IPS-NIHi7 (cell line): ENCODE results near the gene ARFGEF3.
"Not testable (repeated sequence)": the region's sequence is repeated elsewhere in the genome, so short reads cannot be mapped to it uniquely, and the experiment has no call there.

ENCODE experiments used
- DNase-seq: peaks from one replicate; pipeline ENCODE4 v3.0.0; 2012; ENCODE audit warnings: mixed read lengths; ENCODE audit errors: extremely low spot score

Gene ARFGEF3

DNA sequence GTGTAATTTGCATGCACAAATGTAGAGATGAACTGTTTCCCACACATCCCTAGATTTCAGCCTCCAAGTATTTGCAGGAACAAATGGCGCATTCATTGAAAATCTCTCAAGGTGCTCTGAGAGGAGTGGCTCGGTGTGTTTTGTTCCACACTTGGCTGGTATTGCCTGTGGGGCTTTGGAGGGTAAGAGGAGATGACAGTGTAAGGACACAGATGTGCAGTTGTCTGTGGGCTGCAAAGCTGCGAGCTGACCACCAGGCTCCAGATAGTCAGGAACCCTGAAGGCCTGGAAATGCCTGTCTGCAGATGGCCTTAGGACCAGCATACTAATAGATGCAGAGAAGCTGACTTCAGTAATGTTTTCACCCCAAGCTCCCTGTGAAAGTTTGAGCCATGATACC lies 114.2 kb downstream of the ARFGEF3 start:
- peak; percentile 28 for DNase-seq

GRCh38 chr6:138277835-138278234 lies 116.1 kb downstream of the ARFGEF3 start:
- no peak for DNase-seq

GRCh38 chr6:138278326-138278725 lies 116.6 kb downstream of the ARFGEF3 start:
- DNase-seq, result peak; percentile 67

- DNase-seq, result peak; percentile 45
Observed at GRCh38 chr6:138285800-138286199, 124.1 kb downstream of the ARFGEF3 start.

GRCh38 chr6:138286698-138287097 lies 125.0 kb downstream of the ARFGEF3 start:
- DNase-seq, result no peak

DNA sequence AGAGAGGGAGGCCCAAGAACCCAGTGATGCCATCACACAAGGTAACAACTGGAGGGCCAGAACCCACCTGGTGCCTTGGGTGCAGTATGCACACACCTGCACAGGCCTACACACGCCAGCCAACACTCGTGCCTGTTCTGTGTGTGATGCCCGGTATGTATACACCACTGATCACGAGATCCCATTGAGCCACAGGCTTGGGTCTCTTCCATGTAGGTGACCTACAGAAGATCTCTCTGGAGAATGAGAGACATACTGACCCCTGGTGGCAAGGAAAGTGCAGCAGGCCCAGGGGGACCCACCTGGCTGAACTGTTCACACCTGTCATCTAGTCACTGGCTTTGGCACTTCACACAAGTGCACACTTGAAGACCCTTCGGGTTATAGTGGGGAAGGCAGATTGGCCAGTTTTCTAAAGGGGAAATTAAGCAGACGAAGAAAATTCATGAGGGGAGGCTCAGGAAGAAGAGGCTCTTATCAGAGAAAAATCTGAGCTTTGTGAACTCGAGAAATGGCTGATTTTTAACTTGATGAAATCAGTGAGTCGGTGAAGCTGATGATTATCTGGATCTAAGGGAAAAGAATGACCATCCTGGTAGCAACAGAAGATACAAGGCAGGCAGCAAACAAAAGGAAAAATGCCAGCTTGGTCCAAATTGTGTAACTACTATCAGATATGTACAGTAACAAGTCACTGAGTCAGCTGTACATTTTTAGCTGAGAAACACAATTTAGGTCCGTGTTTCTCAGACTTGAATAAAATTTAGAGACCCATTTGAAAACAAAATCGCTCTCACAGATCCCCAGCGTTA lies 125.6 kb downstream of the ARFGEF3 start:
- peak; percentile 74 for DNase-seq

DNA sequence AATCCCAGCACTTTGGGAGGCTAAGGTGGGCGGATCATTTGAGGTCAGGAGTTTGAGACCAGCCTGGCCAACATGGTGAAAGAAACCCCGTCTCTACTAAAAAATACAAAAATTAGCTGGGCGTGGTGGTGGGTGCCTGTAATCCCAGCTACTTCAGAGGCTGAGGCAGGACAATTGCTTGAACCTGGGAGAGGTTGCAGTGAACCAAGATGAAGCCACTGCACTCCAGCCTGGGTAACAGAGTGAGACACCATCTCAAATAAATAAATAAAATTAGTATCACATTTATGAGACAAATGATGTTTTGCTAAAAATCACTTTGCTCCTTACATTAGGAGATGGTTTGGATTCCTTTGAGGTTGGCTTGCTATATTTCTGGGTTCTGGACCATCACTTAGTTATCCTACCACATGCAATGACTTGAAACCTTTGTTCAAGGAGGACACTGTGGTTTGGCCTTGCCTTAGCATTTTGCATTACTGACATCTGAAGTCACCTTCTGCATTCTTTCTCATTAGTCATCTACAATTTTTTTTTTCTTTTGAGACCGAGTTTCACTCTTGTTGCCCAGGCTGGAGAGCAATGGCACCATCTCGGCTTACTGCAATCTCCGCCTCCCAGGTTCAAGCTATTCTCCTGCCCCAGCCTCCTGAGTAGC lies 126.8 kb downstream of the ARFGEF3 start:
- DNase-seq, result not testable (repeated sequence)

- peak; percentile 63 for DNase-seq
Observed at GRCh38 chr6:138289739-138290138, 128.0 kb downstream of the ARFGEF3 start.

- no peak for DNase-seq
Observed at GRCh38 chr6:138290423-138290962, 128.8 kb downstream of the ARFGEF3 start.

DNA sequence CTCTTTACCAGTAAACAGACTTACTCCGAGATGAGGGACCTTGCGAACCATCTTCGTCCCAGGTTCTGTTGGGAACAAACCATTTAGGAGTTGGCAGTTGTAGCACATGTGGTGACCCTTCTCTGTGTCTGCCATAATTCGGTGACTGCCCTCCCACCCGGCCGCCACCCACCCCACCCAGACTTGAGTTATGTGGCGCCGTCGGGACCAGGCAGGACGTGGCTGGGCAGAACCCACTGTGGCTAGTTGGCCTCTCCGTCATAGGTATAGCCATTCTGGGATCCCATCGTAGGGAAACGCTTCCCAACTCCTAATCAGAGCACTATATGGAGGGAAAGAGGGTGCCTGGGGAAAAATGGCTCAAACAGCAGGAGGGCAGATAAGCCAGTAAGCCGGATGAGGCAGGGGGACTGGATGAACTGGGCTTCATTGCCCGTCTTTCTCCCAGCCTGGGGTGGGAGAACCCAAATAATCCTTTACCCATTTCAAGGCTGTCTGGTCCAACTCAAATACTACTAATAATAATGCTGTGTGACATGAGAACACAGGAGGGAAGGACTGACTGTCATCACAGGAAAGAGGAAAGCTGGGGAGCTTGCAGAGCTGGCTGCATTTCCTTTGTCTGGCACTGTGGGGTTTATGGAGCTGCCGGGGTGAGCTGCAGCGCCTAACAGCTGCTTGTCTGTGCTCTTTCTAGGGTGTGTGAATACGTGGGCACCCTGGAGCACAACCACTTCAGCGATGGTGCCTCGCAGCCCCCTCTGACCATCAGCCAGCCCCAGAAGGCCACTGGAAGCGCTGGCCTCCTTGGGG lies 129.5 kb downstream of the ARFGEF3 start:
- DNase-seq, result no peak

DNA sequence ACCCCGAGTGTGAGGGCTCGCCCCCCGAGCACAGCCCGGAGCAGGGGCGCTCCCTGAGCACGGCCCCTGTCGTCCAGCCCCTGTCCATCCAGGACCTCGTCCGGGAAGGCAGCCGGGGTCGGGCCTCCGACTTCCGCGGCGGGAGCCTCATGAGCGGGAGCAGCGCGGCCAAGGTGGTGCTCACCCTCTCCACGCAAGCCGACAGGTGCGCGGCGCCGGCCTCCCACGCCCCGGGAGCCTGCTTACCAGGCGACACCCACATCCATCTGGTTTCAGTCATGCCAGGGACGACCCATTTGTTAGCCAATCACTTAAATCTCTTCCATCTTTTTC lies 130.1 kb downstream of the ARFGEF3 start:
- DNase-seq, result no peak

DNA sequence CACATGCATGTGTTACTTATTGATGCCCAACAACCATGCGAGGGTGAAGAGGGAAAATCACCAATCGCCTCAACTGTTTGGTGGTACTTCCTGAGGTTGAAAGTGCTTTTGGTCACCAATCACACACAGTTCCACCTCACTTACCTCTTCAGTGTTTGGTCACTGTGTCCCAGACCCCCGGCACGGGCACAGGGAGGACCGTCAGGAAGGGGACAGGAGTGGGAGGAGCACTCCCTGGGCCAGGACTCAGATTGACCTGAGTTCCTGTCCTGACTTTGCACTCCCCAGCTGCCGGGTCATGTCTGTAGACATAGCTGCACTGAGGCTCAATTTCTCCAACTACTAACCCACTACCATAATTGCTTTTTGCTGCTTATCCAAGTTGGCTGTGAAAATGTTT lies 130.7 kb downstream of the ARFGEF3 start:
- DNase-seq, result no peak

DNA sequence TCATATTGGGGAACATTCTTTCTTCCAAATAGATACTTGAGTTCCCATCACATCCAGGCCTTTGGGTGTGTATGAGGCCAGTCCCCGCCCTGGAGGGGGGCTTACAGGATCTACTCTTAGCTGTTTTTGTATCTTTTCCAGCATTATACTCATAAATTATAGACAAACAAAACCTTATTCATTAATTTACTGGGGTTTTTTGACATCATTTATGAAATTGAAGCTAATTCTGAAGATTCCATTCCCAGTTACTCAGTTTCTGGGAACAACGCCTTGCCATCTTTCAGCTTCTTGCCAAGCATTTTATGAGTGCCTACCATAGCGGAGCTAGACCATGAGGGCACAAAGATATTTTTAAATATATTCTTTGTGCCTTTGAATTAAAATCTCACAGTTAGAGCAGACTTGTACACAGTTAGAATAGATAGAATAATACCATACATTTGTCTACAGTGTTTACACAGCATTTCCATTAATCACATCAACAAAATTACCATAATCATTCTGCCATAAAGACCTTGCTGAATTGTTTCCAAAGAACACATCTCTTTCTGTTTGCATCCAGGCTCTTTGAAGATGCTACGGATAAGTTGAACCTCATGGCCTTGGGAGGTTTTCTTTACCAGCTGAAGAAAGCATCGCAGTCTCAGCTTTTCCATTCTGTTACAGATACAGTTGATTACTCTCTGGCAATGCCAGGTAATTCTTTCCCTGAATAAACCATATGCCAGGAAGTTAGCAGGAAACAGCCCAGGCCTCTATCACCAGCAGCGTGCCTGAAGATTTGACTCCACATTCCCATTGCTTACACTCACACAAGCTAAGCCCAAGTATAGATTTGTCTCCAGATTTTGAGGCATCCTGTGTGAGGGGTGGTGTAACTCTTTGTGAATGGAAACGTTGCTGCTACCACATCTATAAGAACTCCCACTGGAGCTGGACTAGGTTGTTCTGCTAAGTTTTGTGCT lies 132.0 kb downstream of the ARFGEF3 start:
- DNase-seq, result no peak

DNA sequence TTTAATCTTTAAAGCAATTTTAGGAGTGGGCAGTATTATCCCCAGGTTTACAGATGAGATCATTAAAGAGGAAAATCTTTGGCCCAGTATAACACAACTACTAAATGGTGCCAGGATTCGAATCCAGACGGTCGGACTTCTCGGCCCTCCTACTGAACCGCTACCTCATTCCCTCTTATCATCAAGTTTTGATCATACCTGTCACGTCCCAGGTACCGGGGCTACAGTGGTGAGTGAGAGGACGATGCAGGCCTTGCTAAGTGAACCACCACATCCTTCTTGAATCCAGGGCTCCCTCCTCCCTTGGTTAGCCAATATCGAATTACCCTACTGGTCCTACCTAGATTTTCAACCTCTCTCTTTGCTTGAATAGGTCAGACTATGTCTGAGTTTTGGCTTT lies 134.6 kb downstream of the ARFGEF3 start:
- DNase-seq, result no peak

DNA sequence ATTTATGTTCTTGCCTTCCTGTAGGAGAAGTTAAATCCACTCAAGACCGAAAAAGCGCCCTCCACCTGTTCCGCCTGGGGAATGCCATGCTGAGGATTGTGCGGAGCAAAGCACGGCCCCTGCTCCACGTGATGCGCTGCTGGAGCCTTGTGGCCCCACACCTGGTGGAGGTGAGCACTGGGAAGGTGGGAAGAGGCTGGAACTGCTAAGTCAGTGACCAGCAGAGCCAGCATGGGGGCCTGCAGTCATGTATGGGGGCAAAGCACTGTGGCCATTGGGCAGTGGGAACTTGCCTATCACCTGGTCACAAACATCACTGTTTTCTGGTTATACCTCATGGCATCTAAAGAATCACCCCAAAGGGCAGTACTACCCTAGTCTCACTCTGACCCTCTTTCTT lies 135.0 kb downstream of the ARFGEF3 start:
- DNase-seq, result no peak

GRCh38 chr6:138297761-138298298 lies 136.1 kb downstream of the ARFGEF3 start:
- no peak for DNase-seq

GRCh38 chr6:138300469-138300868 lies 138.7 kb downstream of the ARFGEF3 start:
- no peak for DNase-seq

GRCh38 chr6:138302554-138302953 lies 140.8 kb downstream of the ARFGEF3 start:
- no peak for DNase-seq

GRCh38 chr6:138307352-138307751 lies 145.6 kb downstream of the ARFGEF3 start:
- DNase-seq, result no peak

- no peak for DNase-seq
Observed at GRCh38 chr6:138307816-138308730, 146.3 kb downstream of the ARFGEF3 start.
